Measurements from ENCODE around the gene CD164L2. TPM values are rescaled to one million over a fixed set of nuclear protein-coding genes. Genes with fewer than 3 reads are reported as not detected.
"Not testable (repeated sequence)": the region's sequence is repeated elsewhere in the genome, so short reads cannot be mapped to it uniquely, and the experiment has no call there.

The CD164L2 gene
- polyA plus RNA-seq, 4 donors = 0.14 to 0.42 (median 0.23) TPM

DNA sequence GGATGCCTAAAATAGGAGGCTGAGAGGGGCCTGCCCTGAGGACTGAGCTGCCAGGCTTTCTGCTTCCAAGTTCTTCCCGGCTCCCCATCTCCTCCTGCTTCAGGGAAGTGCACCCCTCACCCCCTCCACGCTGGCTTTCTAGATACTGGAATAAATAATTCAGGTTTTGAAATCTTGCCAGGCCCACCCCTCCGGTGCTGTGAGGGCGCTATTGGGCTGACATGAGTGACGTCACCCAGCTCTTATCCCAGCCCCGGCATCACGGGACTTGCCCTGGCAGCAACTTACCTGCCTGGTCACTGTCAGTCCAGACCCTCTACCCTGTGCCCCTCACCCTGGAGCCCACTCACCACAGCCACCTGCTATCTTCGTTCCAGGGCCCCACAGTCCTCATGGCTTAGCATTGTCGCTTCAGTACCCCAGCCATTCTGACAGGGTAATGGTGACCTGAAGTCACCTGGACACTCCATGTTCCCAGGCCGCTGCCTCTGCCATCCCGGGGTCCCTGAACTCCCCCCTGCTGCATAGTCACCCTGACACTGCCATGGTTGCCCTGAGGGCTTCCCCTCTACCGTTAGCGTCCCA, 8.5 kb upstream of the CD164L2 start:
- DNase-seq (ENCODE audit: low read depth in 4 of 4, low spot score in 3 of 4) = no peak

- no peak for DNase-seq (ENCODE audit: low read depth in 4 of 4, low spot score in 3 of 4)
Observed at GRCh38 chr1:27388337-27389005, 5.3 kb upstream of the CD164L2 start.

DNA sequence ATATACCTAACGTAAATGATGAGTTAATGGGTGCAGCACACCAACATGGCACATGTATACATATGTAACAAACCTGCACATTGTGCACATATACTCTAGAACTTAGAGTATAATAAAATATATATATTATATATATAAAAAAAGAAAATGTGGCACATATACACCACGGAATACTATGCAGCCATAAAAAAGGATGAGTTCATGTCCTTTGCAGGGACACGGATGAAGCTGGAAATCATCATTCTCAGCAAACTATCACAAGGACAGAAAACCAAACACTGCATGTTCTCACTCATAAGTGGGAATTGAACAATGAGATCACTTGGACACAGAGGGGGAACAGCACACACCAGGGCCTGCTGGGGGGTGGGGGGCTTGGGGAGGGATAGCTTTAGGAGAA, 1.7 kb upstream of the CD164L2 start:
- DNase-seq (ENCODE audit: low read depth in 4 of 4, low spot score in 3 of 4) = not testable (repeated sequence)

GRCh38 chr1:27383661-27384060, 528 bp upstream of the CD164L2 start:
- DNase-seq (ENCODE audit: low read depth in 4 of 4, low spot score in 3 of 4) = no peak

- no peak for DNase-seq (ENCODE audit: low read depth in 4 of 4, low spot score in 3 of 4)
Observed at GRCh38 chr1:27381969-27382762, 967 bp downstream of the CD164L2 start.

DNA sequence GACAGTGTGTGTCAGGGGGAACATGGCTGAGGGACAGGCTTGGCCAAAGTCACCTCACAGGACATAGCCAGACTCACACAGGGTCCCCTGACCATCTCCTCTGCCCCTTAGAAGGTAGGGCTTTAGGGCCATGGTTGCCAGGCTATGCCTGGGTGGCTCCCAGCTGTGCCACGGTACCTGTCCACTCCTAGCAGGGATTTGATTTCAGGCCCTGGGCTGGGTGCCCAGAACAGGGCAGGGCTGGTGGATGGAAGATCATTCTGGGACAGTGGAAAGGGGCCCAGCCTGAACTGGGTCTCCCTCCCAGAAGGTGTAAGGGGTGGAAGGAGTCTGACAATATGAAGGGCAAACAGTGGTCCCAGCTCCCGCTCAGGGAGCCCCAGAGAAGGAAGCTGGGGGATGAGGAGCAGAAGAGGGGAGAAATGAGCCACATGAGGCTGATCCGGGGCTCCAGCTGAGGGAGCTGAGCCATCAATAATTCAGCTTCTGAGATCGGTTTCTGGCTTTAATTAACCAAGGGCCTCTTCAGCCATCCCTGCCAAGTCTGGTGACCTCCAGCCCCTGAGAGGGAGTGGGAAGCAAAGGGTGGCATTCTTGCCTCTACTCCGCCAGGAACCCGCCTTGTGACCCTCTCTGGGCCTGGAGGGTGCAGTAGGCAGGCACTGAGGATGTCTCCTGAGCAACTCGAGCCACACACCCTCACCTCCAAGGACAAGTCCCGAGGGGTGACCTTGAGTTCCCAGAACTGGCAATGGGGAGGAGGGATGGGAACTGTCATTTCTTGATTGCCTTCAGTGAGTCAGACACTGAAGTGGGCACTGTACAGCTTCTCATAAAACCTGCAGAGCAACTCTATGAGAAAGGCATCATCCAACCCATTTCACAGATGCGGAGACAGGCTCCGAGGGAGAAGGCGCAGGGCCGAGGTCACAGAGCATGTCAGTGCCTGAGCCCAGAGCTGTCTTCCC, 2.1 kb downstream of the CD164L2 start:
- DNase-seq (ENCODE audit: low read depth in 4 of 4, low spot score in 3 of 4) = no peak

DNA sequence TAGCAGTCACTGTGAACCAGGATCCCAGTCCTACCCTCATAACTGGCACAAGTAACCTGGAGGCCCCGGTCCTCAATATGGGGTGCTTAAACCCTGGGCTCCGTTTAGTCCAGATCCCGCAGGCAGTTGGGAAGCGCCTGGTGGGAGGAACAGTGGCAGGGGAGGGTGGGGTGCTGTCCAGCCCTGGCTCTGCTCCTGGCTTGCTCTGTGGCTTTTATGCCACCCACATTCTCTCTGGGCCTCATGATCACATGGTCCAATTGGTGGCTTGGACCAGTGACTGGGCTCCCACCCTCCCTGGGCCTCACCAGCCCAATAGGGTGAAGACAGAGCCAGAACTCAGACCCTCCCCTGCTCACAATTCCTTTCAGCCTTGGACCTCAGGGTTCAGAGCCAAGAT, 2.9 kb downstream of the CD164L2 start:
- DNase-seq (ENCODE audit: low read depth in 4 of 4, low spot score in 3 of 4) = no peak

DNA sequence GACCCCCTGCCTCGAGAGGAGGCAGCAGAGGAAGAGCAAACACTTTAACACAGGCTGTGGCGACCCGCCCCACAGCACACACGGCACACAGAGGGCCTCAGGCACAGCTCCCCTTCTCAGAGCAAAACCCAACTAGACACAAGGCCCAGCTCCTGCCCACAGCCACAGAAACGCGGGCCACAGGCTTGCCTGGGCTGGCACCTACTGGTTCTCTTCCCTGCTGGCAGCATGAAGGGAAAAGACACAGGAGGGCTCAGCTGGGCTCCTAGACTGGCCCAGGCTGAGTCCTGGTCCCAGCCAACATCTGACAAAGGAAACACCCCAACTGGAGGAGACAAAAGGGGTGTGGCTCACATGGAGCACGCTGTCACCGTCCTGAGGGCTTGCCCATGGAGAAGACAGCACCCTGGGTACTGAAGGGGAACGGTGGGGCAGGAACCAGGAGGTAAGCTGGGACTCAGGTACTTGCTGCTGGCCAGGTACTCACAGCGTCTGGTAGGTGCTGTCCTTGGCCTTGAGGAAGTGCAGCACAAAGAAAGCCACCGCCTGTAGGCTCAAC, 3.5 kb downstream of the CD164L2 start:
- no peak for DNase-seq (ENCODE audit: low read depth in 4 of 4, low spot score in 3 of 4)

DNA sequence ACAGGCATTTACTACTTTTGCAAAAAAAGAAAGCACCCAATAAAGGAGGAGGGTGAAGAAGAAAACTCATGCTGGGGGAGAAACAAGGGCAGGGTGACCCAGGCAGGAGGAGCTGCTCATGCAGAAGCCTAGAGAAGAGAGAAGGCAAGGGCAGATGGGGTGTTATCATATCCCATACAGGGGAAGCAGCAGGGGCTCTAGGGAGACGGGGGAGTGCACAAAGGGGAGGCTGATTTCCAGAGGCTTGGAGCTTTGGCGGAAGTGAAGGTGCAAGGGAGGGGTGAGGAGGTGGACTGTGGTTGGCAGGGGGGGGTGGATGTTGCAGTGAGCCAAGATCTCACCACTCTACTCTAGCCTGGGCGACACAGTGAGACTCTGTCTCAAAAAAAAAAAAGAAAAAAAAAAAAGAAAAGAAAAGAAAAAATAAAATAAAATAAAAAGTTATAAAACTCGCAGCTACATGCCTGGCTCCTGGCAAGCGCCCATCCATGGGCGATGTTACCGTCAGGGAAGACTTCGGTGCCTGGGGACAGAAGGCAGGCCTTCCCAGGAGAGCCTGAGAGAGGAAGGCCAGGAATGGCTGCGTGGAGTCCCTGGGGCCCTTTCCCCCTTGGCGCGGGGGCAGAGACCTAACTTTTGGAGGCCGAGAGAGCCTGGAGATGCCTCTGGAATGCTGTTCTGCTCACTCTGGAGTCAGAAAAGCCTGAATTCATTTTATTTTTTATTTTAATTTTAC, 5.2 kb downstream of the CD164L2 start:
- no peak for DNase-seq (ENCODE audit: low read depth in 4 of 4, low spot score in 3 of 4)

GRCh38 chr1:27374362-27375086, 8.6 kb downstream of the CD164L2 start, which contains the start of gene FCN3:
Gene FCN3, minus strand, starts transcription at chr1:27374824. Its CDS starts 6 bp downstream, at chr1:27374818.
- no peak for DNase-seq (ENCODE audit: low read depth in 4 of 4, low spot score in 3 of 4)

- DNase-seq (ENCODE audit: low read depth in 4 of 4, low spot score in 3 of 4) = no peak
Observed at GRCh38 chr1:27372808-27373690, 10.1 kb downstream of the CD164L2 start.

DNA sequence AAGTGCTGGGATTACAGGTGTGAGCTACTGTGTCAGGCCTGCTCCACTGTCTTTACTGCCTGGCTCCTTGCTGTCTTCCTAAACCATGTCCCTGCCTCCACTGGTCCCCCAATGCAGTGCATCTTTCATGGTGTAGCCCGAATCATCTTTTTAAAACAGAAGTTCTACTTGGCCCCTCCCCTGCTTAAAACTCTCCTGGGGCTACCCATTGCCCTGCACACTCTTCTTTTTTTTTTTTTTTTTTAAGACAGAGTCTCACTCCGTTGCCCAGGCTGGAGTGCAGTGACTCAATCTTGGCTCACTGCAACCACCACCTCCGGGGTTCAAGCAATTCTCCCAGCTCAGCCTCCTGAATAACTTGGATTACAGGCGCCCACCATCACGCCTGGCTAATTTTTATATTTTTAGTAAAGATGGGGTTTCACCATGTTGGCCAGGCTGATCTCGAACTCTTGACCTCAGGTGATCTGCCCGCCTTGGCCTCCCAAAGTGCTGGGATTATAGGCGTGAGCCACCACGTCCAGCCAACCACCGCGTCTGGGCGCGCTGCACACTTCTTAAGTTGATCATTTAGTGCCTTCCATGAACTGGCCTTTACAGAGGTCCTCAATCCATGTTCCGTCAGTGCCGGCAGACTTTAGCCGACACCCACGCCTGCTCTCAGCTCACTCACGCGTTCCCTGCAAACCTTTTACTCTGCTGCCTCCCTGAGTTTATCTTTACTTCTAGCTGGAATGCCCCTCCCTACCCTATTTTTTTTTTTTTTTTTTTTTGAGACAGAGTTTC, 10.9 kb downstream of the CD164L2 start:
- DNase-seq (ENCODE audit: low read depth in 4 of 4, low spot score in 3 of 4) = no peak

GRCh38 chr1:27368869-27369582, 14.1 kb downstream of the CD164L2 start:
- DNase-seq (ENCODE audit: low read depth in 4 of 4, low spot score in 3 of 4) = no peak

DNA sequence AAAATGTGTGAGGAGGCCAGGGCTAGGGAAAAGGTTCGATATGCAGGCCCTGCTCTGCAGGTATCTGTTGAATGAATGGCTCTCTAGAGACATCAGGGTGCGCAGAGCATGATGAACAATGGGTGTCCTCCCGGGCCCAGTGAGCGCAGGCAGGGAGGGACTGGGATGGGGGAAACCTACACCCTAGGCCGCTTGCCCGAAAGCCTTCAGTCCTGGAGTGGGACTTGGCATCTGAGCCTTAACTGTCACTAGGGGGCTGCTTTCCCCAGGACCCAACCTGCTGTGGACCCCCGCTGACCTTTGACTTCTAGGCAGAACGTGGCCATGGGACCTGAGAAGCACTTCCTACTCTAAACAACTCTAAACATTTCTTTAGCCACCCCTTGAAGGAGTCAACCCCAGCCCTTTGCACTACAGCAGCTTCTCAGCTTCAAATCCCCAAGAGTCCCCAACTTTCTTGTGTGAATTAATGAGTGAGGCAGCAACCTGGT, 15.9 kb downstream of the CD164L2 start:
- no peak for DNase-seq (ENCODE audit: low read depth in 4 of 4, low spot score in 3 of 4)

GRCh38 chr1:27366411-27367159, 16.5 kb downstream of the CD164L2 start, which contains the start of gene MAP3K6:
Gene MAP3K6, minus strand, starts transcription at chr1:27366961. Its CDS starts 364 bp downstream, at chr1:27366597.
- DNase-seq (ENCODE audit: low read depth in 4 of 4, low spot score in 3 of 4) = no peak

DNA sequence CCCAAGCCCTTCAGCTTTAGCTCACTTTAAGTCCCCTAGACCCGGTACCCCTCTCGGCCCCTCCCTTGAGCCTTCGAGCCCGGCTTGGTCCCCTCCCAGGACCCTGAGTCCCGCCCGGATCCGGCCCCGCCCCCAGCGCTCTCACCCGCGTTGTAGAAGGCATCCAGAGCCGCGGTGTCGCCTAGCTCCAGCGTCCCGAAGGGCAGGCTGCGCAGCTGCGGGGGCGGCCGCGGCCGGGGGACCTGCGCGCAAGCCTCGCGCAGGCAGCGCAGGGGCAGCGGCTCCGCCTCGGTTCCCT, 17.1 kb downstream of the CD164L2 start:
- DNase-seq (ENCODE audit: low read depth in 4 of 4, low spot score in 3 of 4) = peak in 1 of 4 donors; percentile 45
